ENCODE data around the gene CCND2.

CCND2 gene

DNA sequence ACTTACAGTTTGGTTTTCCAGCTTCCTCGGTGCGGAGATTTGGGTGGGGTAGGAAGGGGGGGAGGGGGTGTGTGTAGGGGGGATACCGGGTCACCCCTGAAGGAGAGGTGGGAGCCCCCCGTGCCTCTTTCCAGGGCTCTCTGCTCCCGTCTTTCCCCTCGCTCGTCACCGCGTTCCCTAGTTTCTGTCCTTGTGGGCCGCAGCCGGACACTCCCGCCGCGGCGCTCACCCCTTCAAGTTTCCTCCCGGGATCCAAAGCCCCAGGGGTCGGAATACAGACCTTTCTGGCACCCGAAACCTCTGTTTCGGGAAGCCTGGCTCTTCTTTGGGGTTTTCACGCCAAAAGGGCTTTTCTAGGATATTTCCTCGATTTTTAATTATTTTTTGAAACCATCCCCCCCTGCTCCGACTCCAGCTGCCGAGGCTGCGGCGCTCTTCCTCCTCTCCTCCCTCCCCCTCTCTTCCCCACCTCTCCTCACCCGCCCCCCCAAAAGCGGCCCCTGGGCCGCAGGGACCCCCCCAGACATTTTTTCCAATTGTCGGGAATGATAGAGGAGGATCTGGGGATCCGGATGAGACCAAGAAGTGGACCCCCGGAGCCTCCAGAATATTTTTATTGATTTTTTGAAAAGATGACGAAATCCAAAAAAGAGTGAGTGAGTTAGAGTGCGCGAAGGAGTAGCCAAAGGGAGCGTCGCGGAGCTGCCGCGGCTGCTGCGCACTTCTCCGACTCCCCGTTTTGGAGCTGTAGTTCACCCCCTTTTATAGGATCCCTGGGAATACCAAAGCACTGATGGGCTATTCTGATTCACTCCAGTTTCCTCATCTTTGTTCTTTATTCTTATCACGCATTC lies 1.7 kb downstream of the CCND2 start:
- Histone ChIP-seq H3K27ac (peak overlapping the region in 20 of 21 experiments; percentile 52 to 96 (median 82)), H3K4me3 (peak overlapping the region; percentile 49 to 76 (median 65))

DNA sequence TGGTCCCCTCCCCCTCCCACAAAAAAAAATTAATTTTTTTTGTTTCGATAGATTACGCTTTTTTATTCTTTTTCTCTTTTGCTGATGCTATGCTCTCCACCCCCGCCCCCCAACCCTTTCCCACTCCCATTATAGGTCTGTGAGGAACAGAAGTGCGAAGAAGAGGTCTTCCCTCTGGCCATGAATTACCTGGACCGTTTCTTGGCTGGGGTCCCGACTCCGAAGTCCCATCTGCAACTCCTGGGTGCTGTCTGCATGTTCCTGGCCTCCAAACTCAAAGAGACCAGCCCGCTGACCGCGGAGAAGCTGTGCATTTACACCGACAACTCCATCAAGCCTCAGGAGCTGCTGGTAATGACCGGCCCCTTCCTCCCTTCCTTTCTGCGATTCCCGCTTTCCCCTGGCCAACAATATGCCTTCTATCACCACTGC lies 2.3 kb downstream of the CCND2 start:
- Histone ChIP-seq H3K4me3 (peak overlapping the region; percentile 49 to 76 (median 65)), H3K27ac (peak overlapping the region in 9 of 21 experiments; percentile 11 to 96 (median 84))

DNA sequence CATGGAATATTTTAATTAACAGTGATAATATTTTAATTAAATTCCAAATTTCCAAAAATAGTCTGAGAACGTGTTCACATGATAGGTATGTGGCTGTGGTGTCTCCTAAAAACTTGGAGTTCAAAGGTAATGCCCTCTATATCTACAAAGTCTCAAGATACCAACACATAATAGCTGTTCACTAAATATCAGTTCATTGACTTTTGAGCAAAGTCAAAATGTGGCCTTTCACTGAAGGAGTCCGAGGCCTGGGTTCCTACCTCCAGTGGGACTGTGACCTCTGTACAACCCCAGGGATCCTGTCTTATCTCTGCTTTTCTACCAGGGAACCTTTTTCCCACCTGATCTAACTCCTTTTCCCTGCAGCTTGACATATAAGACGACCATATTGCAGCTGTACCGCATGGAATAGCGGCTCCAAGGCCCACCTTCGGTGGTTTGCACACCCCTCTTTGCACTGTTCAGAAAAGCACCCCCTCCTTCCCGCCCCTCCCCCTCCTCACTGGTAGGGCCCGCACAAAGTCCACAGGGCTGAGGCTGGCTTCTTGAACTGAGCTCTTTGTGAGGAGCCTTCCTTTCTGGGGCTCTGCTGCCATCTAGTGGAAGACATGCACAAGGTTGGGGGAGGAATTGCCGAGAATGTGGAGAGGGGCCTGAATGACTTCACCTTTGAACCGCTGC lies 3.1 kb downstream of the CCND2 start:
- H3K4me3 ChIP-seq, result peak overlapping the region in 2 of 7 experiments; percentile 59 to 76
- peak overlapping the region in 2 of 21 experiments; percentile 92 to 96 for H3K27ac ChIP-seq

DNA sequence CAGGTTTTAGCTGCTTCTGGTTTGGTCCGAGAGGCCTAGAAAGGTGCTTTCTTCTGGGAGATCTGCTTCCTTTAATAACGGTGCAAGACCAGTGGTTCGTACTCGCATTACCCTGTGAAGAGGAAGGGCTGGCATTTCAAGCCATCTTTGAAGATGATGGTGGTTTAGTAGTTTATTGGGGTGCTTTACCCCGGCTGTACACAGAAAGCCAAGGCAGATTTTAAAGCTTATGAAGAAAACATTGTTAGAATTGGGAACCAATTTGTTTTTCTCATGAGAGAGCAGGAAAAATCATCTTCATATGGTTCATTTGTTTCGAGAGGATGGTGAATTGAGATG lies 3.6 kb downstream of the CCND2 start:
- Histone ChIP-seq H3K4me3 (peak overlapping the region in 2 of 7 experiments; percentile 4 to 76), H3K27ac (no peak overlapping the region)

DNA sequence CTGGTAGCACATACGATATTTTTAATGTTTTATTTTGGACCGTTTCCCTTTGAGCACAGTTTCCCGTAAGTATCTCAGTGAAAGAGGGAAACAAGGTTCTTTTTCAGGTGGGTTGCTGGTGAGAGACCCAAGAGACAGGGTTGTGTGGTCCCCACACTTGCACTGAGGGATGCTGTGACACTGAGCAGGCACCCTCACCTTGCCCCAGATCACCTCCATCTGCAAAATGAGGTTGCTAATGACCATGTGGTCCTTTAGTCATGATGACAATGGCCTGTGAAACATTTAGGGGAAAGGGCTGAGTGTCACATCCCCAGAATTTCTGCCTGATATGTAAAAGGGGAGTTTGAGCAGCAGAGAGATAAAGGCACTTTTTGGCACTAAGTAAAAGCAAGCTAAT lies 4.3 kb downstream of the CCND2 start:
- peak overlapping the region in 1 of 21 experiments; percentile 39 for H3K27ac ChIP-seq

DNA sequence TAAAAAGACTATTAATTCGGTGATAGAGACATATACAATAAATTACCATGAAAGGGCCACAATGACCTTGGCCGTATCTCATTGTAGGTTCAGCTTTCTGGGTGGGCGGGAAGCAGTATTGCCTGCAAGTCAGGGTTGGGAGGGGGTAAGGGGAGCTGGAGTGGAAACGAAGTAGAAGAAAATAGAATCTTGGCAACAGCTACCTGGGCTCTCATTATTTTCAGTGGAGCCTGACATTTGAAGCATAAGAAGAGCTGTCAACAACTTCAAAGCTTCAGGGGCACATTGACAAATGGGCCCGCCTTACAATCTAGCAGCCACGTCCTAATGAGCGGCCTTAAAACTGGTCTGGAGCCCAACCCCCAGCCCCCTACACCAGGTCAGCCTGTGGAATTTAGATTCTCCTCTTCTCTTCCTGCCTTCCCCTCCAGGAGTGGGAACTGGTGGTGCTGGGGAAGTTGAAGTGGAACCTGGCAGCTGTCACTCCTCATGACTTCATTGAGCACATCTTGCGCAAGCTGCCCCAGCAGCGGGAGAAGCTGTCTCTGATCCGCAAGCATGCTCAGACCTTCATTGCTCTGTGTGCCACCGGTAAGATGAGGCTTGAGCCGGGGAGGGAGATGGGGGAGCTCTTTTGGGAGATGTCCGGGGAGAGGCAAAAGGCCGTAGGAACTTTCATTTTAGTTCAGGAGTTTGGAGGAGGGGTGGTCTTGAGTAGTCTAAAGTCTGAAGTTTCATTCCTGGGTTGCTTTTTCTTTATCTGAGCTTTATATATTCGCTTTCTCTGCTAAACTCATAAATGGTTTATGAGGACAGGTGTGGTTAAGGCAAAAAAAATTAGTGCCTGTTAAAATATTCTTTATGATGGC lies 5.0 kb downstream of the CCND2 start:
- Histone ChIP-seq H3K27ac (peak overlapping the region in 1 of 21 experiments; percentile 8), H3K4me3 (no peak overlapping the region)

More for the DNA sequence above, 4.3 kb downstream of the CCND2 start:
- no peak overlapping the region for H3K4me3 ChIP-seq

DNA sequence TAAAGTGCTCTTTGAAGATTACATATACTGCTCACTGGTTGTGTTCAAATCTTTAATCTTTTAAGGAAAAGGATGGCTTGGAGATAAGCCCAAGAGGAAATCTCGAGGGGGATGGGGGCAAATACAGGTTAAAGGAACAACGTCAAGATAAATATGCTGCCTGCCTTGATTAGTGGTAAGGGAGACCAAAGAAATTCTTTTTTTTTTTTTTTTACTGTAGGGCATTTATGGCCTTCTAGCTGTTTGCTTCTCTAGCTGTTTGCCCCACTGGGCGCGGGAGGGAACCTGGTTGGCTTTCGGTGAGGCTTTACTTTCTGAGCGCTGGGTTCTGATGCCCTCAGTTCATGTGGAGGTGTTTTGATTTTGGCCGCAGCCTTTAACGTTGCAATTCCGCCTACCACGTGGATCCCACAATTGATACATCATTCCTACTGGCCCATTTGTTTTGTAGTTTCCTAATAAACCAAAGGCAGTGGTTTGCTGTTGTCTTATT lies 5.7 kb downstream of the CCND2 start:
- no peak overlapping the region for H3K27ac ChIP-seq

DNA sequence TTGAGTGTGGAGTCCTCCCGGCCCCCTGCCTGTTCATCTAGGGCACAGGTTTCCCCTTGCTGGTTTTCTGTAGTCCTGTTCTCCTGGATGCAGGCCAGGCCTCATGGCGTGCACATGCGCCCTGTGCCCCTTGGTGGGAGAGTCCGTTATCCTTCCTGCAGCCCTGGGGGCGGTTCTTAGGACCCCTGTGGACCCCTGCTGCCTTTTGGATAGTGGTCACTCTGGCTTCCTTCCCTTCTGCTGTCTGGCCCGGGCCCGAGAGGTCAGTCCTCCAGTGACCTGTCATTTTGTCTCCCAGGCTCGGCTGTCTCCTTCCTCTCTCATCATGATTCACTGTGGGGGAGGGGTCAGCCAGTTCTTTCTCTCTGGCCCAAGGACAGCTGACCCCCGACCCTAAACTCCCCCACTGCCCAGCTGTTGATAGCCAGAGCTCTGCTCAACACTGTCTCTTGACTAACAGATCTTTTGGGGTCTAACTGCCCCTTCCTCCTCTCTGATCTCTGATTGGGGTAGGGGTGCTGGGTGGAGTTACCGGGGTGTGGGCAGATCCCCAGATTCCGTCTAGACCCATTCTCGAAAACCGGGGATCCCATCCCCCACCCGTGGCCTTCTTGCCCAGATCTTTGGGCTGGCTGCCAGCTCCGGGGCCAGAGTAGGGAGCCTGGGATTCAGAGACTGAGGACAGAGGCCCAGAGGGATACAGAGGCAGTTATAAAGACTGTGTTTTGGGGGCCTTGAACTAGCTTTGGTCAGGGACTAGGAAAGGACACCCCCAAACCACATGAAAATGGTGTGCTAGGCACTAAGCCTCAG lies 7.0 kb downstream of the CCND2 start:
- no peak overlapping the region for H3K27ac ChIP-seq
- H3K4me3 ChIP-seq, result no peak overlapping the region

More for the DNA sequence above, 5.7 kb downstream of the CCND2 start:
- H3K4me3 ChIP-seq, result no peak overlapping the region

DNA sequence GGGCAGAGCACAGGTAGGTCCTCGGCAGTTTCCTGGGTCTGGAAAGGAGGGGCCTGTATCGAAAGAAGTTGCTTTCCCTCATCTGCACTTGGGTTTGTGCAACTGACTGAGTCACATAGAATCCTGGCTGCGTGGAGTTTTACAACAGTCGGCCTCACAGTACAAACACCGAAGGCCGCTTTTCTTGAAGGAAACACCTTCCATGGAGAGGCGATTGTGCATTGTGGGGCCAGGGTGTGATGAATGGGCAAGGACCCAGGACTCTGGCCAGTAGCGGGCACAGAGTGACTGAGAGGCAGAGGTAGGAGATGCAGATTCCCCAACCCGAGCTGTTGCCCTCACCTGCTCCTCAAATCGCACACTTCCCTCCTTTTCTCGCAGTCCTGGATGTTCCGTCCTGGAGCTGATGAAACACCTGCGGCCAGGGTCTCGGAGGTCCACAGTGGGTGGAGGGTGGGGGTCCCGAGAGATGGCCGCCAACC lies 7.7 kb downstream of the CCND2 start:
- no peak overlapping the region for H3K27ac ChIP-seq
- H3K4me3 ChIP-seq, result no peak overlapping the region

DNA sequence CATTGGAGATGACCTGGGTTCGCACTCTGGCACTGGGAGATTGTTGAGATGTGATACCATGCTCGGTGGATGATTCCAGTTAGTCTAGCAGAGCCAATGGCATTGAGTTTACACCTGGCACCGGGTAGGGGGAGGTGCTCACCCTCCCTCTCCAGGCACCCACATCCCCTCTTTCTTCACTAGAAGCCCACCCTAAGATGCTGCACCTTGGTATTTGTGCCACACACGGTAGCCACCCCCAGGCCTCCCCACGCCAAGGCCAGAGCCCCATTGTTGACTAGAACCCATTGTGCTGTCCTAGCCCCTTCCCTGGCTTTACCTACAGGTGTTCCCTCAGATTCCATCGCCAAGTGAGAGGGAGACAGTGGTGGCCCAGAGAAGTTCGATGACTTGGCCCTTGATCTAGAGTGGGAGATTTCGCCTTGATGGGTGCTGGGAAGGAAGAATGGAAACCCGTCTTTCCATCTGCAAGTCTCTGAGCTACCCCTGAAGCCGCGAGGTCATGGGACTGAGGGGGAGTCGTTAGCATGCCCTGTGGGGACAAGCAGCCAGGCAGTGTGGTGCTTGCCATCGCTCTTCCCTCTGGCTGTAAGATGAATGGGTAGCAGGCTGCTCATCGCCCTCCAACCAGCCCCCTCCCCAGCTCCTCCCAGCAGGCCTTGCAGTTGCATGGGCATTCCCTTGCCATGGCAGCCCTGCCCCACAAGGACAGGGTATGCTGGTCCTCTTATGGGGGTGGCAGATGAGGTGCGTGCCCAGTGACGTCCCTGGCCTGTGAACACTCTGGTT lies 8.7 kb downstream of the CCND2 start:
- no peak overlapping the region for H3K4me3 ChIP-seq
- H3K27ac ChIP-seq, result no peak overlapping the region

DNA sequence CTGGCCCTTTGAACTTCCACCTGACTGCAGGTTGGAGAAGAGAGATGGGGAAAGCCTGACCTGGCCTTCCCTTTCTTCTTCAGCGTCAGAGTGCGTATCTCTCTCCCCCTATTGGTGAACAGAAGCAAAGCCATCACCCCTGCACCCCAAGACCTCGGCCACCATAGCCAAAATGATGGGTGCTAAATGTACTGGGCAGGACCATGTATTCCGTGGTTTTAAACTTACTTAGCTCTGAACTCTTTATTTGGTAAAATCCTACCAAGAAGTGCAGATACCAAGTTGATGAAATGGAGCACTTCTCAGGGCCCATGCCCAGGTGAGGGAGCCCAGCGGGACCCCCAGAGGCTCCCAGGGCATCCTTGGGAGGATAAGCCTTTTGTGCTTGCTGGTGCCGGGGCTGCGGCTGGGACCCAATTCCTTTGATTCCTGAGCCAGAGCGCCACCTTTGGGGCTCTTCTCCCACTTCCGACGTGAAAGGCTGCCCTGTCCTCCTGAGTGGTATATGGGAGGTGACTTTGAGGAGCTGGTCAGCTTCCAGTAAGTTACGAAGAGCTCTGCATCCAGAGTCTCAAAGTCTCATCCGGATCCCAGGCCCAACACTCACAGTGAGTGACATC lies 9.4 kb downstream of the CCND2 start:
- Histone ChIP-seq H3K27ac (no peak overlapping the region), H3K4me3 (no peak overlapping the region)

DNA sequence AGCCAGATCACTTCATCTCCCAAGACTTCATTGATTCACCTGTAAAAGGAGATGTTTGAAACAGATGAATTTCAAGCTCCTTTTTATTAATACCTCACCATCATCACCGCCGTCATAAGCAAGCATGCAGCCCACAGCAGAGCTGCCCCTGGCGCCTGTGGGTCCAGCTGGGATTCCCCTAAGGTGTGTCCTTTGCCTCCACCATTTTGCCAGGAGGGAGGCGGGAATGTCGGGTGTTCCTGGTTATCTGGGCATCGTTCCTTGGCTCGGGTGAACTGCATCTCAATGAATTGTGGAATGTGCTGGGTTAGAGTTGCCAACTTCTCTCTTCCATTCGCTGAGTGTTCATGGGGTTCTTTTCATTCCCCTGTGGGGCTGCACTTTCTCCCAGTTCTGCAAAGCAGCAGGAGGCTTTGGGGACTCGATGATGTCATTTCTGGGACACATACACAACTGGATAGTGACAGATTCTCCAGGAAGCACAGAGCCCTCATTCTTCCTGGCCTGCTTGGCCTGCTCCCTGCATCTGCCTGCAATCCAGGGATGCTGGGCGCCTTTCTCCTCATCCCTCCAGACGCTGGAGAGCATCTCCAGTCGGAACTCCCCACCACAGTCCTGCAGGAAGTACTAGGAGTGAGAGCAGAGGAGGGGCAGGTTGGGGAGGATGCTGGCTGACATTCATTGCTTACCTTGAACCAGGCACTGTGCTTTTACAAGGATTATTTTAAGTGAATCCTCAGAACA lies 10.1 kb downstream of the CCND2 start:
- Histone ChIP-seq H3K27ac (no peak overlapping the region), H3K4me3 (no peak overlapping the region)

DNA sequence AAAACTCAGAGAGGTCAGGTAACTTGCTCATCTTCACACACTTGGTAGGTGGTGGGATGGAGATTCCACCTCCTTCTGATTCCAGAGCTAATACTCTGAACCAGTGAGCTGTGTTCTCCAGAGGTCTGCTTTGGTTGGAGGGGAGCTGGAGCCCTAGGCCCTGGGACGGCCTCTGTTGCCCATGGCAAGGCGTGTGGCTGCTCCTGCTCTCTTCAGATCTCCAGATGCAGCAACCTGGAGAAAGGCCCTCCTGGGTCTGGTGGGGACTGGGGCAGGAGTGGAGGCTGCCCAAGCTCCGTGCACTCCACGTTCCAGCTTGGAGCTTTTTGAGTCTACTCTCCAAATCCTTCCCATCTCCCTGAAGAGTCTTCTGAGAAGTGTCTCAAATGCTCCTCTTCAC lies 10.7 kb downstream of the CCND2 start:
- no peak overlapping the region for H3K27ac ChIP-seq

DNA sequence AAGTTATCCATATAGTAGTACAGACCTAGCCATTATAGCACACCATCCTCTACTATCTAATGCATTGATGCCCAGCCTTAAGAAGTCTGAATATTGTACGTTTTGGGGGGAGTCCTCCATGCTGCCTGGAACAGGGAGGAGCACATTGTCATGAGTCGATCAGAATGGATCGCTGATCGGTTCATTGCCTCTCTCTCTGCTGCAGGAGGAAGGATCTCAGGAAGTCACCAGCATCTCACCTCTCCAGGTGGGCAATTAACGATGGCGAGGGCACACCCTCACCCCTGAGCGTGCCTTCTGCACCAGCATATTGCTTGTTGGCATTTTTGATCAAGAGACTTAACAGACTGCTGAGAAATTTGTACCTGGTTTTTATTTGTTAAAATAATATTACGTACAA lies 11.5 kb downstream of the CCND2 start:
- H3K4me3 ChIP-seq, result no peak overlapping the region
- H3K27ac ChIP-seq, result no peak overlapping the region

More for the DNA sequence above, 10.7 kb downstream of the CCND2 start:
- no peak overlapping the region for H3K4me3 ChIP-seq

DNA sequence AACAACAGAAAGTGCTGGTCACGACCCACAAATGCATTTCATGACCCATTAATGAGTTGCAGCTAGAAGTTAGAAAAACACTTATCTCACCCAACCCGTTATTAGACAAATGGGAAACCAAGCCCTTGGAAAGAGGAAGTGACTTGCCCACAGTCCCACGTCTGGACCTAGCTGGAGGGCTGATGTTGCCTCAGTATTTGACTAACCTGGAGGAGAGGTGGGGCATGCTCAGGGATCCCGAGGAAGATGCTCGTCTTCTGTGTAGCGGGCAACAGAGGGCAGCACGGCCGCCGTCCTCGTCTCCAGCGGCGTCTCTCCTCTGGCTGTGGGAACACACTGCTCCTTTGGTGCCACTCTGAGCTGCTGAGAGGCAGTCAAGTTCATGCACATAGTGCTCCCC lies 12.7 kb downstream of the CCND2 start:
- H3K27ac ChIP-seq, result no peak overlapping the region
- H3K4me3 ChIP-seq, result no peak overlapping the region

DNA sequence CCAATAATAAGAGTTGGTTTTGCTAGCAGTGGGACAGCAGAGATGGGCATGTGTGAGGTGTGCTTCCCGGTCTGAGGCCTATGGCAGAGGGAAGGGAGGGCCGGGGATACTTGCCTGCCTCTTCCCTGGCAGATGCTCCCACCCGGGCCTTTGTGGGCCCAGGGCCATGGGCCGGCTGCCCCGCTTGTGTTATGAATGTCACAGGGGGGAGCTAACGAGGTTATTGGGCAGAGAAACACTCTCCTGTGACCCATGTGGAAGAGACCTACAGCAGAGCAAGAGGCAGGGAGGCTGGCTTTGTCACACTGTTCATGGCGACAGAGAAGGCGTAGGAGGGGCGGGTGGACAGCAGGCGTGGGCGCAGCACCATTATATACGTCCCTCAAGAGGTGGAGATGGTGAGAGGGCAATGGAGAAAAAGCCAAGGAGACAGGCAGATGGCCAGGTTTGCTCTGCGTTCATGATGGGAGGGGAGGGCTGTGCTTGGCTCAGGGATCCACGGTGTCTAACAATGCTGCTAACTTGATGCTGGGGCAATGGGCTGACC lies 13.3 kb downstream of the CCND2 start:
- Histone ChIP-seq H3K4me3 (no peak overlapping the region), H3K27ac (no peak overlapping the region)

Measured in skin epidermis (tissue), 12 donors.